GM12878 (cell line): ENCODE measurements around the gene KCNH5.

Source experiments
- CBFB ChIP-seq: IDR thresholded peaks from 2 replicates; pipeline ENCODE4 v1.6.1; 2016; ENCODE audit warnings: antibody characterized with exemption, low read depth
- CTCF ChIP-seq, 3 experiments: IDR thresholded peaks in 2 of 3; conservative IDR thresholded peaks in 1 of 3; 2 replicates each; pipeline ENCODE4 v1.5.1; 2011; ENCODE audit warnings: low read depth in 3 of 3, low read length in 3 of 3, mild to moderate bottlenecking in 3 of 3, control low read depth in 2 of 3, moderate library complexity in 2 of 3, inconsistent platforms in 1 of 3, mixed read lengths in 1 of 3; ENCODE audit not compliant: control insufficient read depth in 2 of 3, insufficient read depth in 1 of 3; ENCODE audit errors: extremely low read depth in 1 of 3
- FOXK2 ChIP-seq: fragments of 450-650 bp; IDR thresholded peaks from 2 replicates; pipeline ENCODE4 v1.6.1; 2017; ENCODE audit warnings: mild to moderate bottlenecking, moderate library complexity

- no peak for TF ChIP-seq CBFB
- no peak for TF ChIP-seq FOXK2
- no peak for TF ChIP-seq CTCF (IDR thresholded peaks at IDR 0.05 in 2 of 3, conservative IDR thresholded peaks at IDR 0.05 in 1 of 3; ENCODE audit: control insufficient read depth in 2 of 3, extremely low read depth in 1 of 3, insufficient read depth in 1 of 3, low read depth in 3 of 3, low read length in 3 of 3)
Measured at GRCh38 chr14:63045234-63045611, at the start of gene KCNH5.
